Hepatocyte (in vitro differentiated cells): ENCODE measurements around the gene PKNOX2. TPM values are rescaled to one million over a fixed set of nuclear protein-coding genes. Genes with fewer than 3 reads are reported as not detected.

ENCODE experiments used
- DNase-seq: peaks from one replicate; pipeline ENCODE4 v3.0.0-alpha.2; 2016; ENCODE audit warnings: low spot score
- H2AFZ ChIP-seq: fragments of 200-600 bp; sonication (generic); 2 replicates; pipeline ENCODE4 v1.6.0; 2016; ENCODE audit warnings: antibody characterized with exemption, mild to moderate bottlenecking
- H3K27ac ChIP-seq: fragments of 200-600 bp; sonication (generic); 2 replicates; pipeline ENCODE4 v1.5.1; 2016; ENCODE audit warnings: mild to moderate bottlenecking
- H3K27me3 ChIP-seq: fragments of 200-600 bp; sonication (generic); 2 replicates; pipeline ENCODE4 v1.6.1; 2016
- H3K36me3 ChIP-seq: fragments of 200-600 bp; sonication (generic); replicated peaks from 2 replicates; pipeline ENCODE4 v1.5.1; 2016; ENCODE audit warnings: low read depth; ENCODE audit not compliant: insufficient read depth
- H3K4me1 ChIP-seq: fragments of 200-600 bp; sonication (generic); 2 replicates; pipeline ENCODE4 v1.5.1; 2016; ENCODE audit warnings: mild to moderate bottlenecking, moderate library complexity; ENCODE audit not compliant: insufficient read depth
- H3K4me2 ChIP-seq: fragments of 200-600 bp; sonication (generic); 2 replicates; pipeline ENCODE4 v1.6.0; 2016
- H3K4me3 ChIP-seq: fragments of 200-600 bp; sonication (generic); 2 replicates; pipeline ENCODE4 v1.5.1; 2016; ENCODE audit warnings: mild to moderate bottlenecking
- H3K79me2 ChIP-seq: fragments of 200-600 bp; sonication (generic); 2 replicates; pipeline ENCODE4 v1.6.0; 2017; ENCODE audit warnings: mild to moderate bottlenecking
- H3K9me2 ChIP-seq: fragments of 200-600 bp; sonication (generic); replicated peaks from 2 replicates; pipeline ENCODE4 v1.6.0; 2017; ENCODE audit warnings: mild to moderate bottlenecking; ENCODE audit not compliant: insufficient read depth
- H3K9me3 ChIP-seq: fragments of 200-600 bp; sonication (generic); 2 replicates; pipeline ENCODE4 v1.5.1; 2016; ENCODE audit warnings: low read depth, mild to moderate bottlenecking
- H4K20me1 ChIP-seq: fragments of 200-600 bp; sonication (generic); 2 replicates; pipeline ENCODE4 v1.6.0; 2016; ENCODE audit warnings: mild to moderate bottlenecking; ENCODE audit not compliant: insufficient read depth, poor library complexity, severe bottlenecking
- CTCF ChIP-seq: fragments of 200-600 bp; sonication (generic); IDR thresholded peaks from 2 replicates; pipeline ENCODE4 v1.5.1; 2016; ENCODE audit warnings: antibody characterized with exemption, mild to moderate bottlenecking; ENCODE audit not compliant: poor library complexity
- EZH2 ChIP-seq: fragments of 200-600 bp; sonication (generic); IDR thresholded peaks from 2 replicates; pipeline ENCODE4 v1.6.1; 2016; ENCODE audit warnings: antibody characterized with exemption, mild to moderate bottlenecking, borderline replicate concordance
- EZH2phosphoT487 ChIP-seq: fragments of 200-600 bp; sonication (generic); IDR thresholded peaks from one replicate; pipeline ENCODE4 v1.6.1; 2018; ENCODE audit warnings: antibody characterized with exemption, mild to moderate bottlenecking, low read depth, moderate library complexity; ENCODE audit not compliant: unreplicated experiment, severe bottlenecking
- WGBS: methylation state at CpG from one replicate; pipeline ENCODE4 v1.1.6; 2016; ENCODE audit warnings: low lambda C conversion rate; ENCODE audit errors: missing lambda C conversion rate; 5-methylcytosine and 5-hydroxymethylcytosine counted together
- polyA plus RNA-seq: library from polyadenylated mRNA; unstranded; fragments of >200 nt; fragmentation: Nextera tagmentation; extraction: Ambion mirVana; gene quantifications from 2 replicates; pipeline ENCODE4 v1.2.1, GENCODE V29; 2016
- total RNA-seq: library from RNA; depleted of rRNA; stranded (reverse); fragments of >200 nt; gene quantifications from 2 replicates; pipeline ENCODE4 v1.2.3, GENCODE V29; 2014

The PKNOX2 gene
- total and polyA plus RNA-seq, 2 experiments from 2014 or later: 3.0 to 3.1 TPM

- no peak for TF ChIP-seq CTCF
- no peak for TF ChIP-seq EZH2
- TF ChIP-seq EZH2phosphoT487: no peak
- H3K27ac ChIP-seq: no peak overlapping the region
- no peak for DNase-seq
Measured at GRCh38 chr11:125267548-125267947, 103.0 kb downstream of the PKNOX2 start.

GRCh38 chr11:125268611-125269010 lies 104.1 kb downstream of the PKNOX2 start:
- 84% methylated on average over 5 of the region's 5 CpGs for WGBS
- no peak for DNase-seq

More at GRCh38 chr11:125267548-125267947, 103.0 kb downstream of the PKNOX2 start:
- H3K27me3 ChIP-seq: no peaks in the 10 kb centered on the region
- no peak overlapping the region for H3K4me2 ChIP-seq
- no peaks in the 10 kb centered on the region for H3K79me2 ChIP-seq
- H4K20me1 ChIP-seq: no peaks in the 10 kb centered on the region
- peaks cover 16% of the 10 kb centered on the region for H3K4me1 ChIP-seq
- H3K9me2 ChIP-seq: no peaks in the 10 kb centered on the region
- H2AFZ ChIP-seq: no peak overlapping the region
- 84% methylated on average over 8 of the region's 8 CpGs for WGBS
- H3K4me3 ChIP-seq: no peak overlapping the region
- H3K36me3 ChIP-seq: no peaks in the 10 kb centered on the region
- H3K9me3 ChIP-seq: no peaks in the 10 kb centered on the region

GRCh38 chr11:125270106-125270505 lies 105.6 kb downstream of the PKNOX2 start:
- Histone ChIP-seq H3K4me2 (no peak overlapping the region), H3K27ac (no peak overlapping the region), H3K4me1 (peaks cover 5% of the 10 kb centered on the region), H3K9me3 (no peaks in the 10 kb centered on the region), H3K9me2 (no peaks in the 10 kb centered on the region), H2AFZ (no peak overlapping the region), H3K79me2 (no peaks in the 10 kb centered on the region), H4K20me1 (no peaks in the 10 kb centered on the region), H3K4me3 (no peak overlapping the region), H3K27me3 (no peaks in the 10 kb centered on the region), H3K36me3 (no peaks in the 10 kb centered on the region)
- no peak for DNase-seq
- TF ChIP-seq EZH2phosphoT487 (no peak), EZH2 (no peak), CTCF (no peak)
- 97% methylated on average over 3 of the region's 3 CpGs for WGBS

More at GRCh38 chr11:125268611-125269010, 104.1 kb downstream of the PKNOX2 start:
- no peak for TF ChIP-seq EZH2
- Histone ChIP-seq H3K79me2 (no peaks in the 10 kb centered on the region), H3K36me3 (no peaks in the 10 kb centered on the region), H3K9me3 (no peaks in the 10 kb centered on the region), H2AFZ (no peak overlapping the region), H3K4me3 (no peak overlapping the region), H3K4me1 (peaks cover 11% of the 10 kb centered on the region), H3K27me3 (no peaks in the 10 kb centered on the region), H3K27ac (no peak overlapping the region), H3K9me2 (no peaks in the 10 kb centered on the region), H3K4me2 (no peak overlapping the region), H4K20me1 (no peaks in the 10 kb centered on the region)

GRCh38 chr11:125270711-125271110 lies 106.2 kb downstream of the PKNOX2 start:
- no peak overlapping the region for H3K4me3 ChIP-seq
- no peak overlapping the region for H3K4me2 ChIP-seq
- no peak overlapping the region for H3K27ac ChIP-seq
- no peaks in the 10 kb centered on the region for H3K36me3 ChIP-seq
- no peaks in the 10 kb centered on the region for H3K79me2 ChIP-seq
- H3K27me3 ChIP-seq: no peaks in the 10 kb centered on the region
- no peaks in the 10 kb centered on the region for H3K9me3 ChIP-seq
- H3K4me1 ChIP-seq: peaks cover 5% of the 10 kb centered on the region
- H3K9me2 ChIP-seq: no peaks in the 10 kb centered on the region
- 94% methylated on average over 2 of the region's 2 CpGs for WGBS
- no peaks in the 10 kb centered on the region for H4K20me1 ChIP-seq
- H2AFZ ChIP-seq: no peak overlapping the region
- DNase-seq: no peak
- no peak for TF ChIP-seq EZH2
- no peak for TF ChIP-seq CTCF
- no peak for TF ChIP-seq EZH2phosphoT487
